ENCODE results near the gene TFB2M.
"Not testable (repeated sequence)": the region's sequence is repeated elsewhere in the genome, so short reads cannot be mapped to it uniquely, and the experiment has no call there.

Gene TFB2M

GRCh38 chr1:246565751-246566127, 322 bp downstream of the TFB2M start:
- H3K9me3 ChIP-seq (ENCODE audit: insufficient read depth, low read length) = no peaks in the 10 kb centered on the region
- no peak for TF ChIP-seq EZH2phosphoT487 (conservative IDR thresholded peaks at IDR 0.05; ENCODE audit: low read length)
- TF ChIP-seq CTCF (IDR thresholded peaks at IDR 0.05; ENCODE audit: insufficient read depth, low read length, poor library complexity, severe bottlenecking) = no peak
- peaks cover 11% of the 10 kb centered on the region for H3F3A ChIP-seq (ENCODE audit: insufficient read depth)
- peak overlapping the region; percentile 91 for H2AFZ ChIP-seq (ENCODE audit: low read depth, low read length, severe bottlenecking)
- H3K4me2 ChIP-seq (ENCODE audit: low read depth, low read length, poor library complexity, severe bottlenecking) = peak overlapping the region; percentile 71
- H3K9ac ChIP-seq (ENCODE audit: low read length) = peak overlapping the region; percentile 82
- peaks cover 71% of the 10 kb centered on the region for H3K79me2 ChIP-seq (ENCODE audit: insufficient read depth, low read length)
- no peaks in the 10 kb centered on the region for H3K9me2 ChIP-seq (replicated peaks; ENCODE audit: insufficient read depth, low read length)
- H3K36me3 ChIP-seq (ENCODE audit: low read length) = no peaks in the 10 kb centered on the region
- no peaks in the 10 kb centered on the region for H3K27me3 ChIP-seq (ENCODE audit: low read length)
- no peaks in the 10 kb centered on the region for H4K20me1 ChIP-seq (ENCODE audit: low read depth, low read length)
- peak overlapping the region; percentile 99 for H3K4me3 ChIP-seq (ENCODE audit: insufficient read depth, low read length, poor library complexity, severe bottlenecking)
- H3K27ac ChIP-seq (ENCODE audit: low read depth, low read length) = no peak overlapping the region

GRCh38 chr1:246564839-246565750, 966 bp downstream of the TFB2M start:
- Histone ChIP-seq H3K79me2 (ENCODE audit: insufficient read depth, low read length) (peaks cover 64% of the 10 kb centered on the region), H3K27ac (ENCODE audit: low read depth, low read length) (no peak overlapping the region), H3K9me3 (ENCODE audit: insufficient read depth, low read length) (no peaks in the 10 kb centered on the region), H3K27me3 (ENCODE audit: low read length) (no peaks in the 10 kb centered on the region), H3K4me3 (ENCODE audit: insufficient read depth, low read length, poor library complexity, severe bottlenecking) (peak overlapping the region; percentile 99), H4K20me1 (ENCODE audit: low read depth, low read length) (no peaks in the 10 kb centered on the region), H3F3A (ENCODE audit: insufficient read depth) (peaks cover 6% of the 10 kb centered on the region), H3K9me2 (replicated peaks; ENCODE audit: insufficient read depth, low read length) (no peaks in the 10 kb centered on the region), H2AFZ (ENCODE audit: low read depth, low read length, severe bottlenecking) (peak overlapping the region; percentile 91), H3K36me3 (ENCODE audit: low read length) (no peaks in the 10 kb centered on the region), H3K4me2 (ENCODE audit: low read depth, low read length, poor library complexity, severe bottlenecking) (peak overlapping the region; percentile 71), H3K9ac (ENCODE audit: low read length) (peak overlapping the region; percentile 82)
- no peak for TF ChIP-seq EZH2phosphoT487 (conservative IDR thresholded peaks at IDR 0.05; ENCODE audit: low read length)
- TF ChIP-seq CTCF (IDR thresholded peaks at IDR 0.05; ENCODE audit: insufficient read depth, low read length, poor library complexity, severe bottlenecking) = no peak

GRCh38 chr1:246560833-246561232, 5.2 kb downstream of the TFB2M start:
- H3K27me3 ChIP-seq (ENCODE audit: low read length); H4K20me1 ChIP-seq (ENCODE audit: low read depth, low read length); H3F3A ChIP-seq (ENCODE audit: insufficient read depth); H3K9ac ChIP-seq (ENCODE audit: low read length); H3K27ac ChIP-seq (ENCODE audit: low read depth, low read length); H3K9me3 ChIP-seq (ENCODE audit: insufficient read depth, low read length); H3K9me2 ChIP-seq (replicated peaks; ENCODE audit: insufficient read depth, low read length); H3K4me2 ChIP-seq (ENCODE audit: low read depth, low read length, poor library complexity, severe bottlenecking); H2AFZ ChIP-seq (ENCODE audit: low read depth, low read length, severe bottlenecking); H3K36me3 ChIP-seq (ENCODE audit: low read length); H3K4me3 ChIP-seq (ENCODE audit: insufficient read depth, low read length, poor library complexity, severe bottlenecking): not testable (repeated sequence)
- H3K79me2 ChIP-seq (ENCODE audit: insufficient read depth, low read length) = peaks cover 37% of the 10 kb centered on the region

GRCh38 chr1:246559310-246559709, 6.8 kb downstream of the TFB2M start:
- Histone ChIP-seq H3K9ac (ENCODE audit: low read length) (no peak overlapping the region), H3K27ac (ENCODE audit: low read depth, low read length) (no peak overlapping the region), H2AFZ (ENCODE audit: low read depth, low read length, severe bottlenecking) (no peak overlapping the region), H3K79me2 (ENCODE audit: insufficient read depth, low read length) (peaks cover 22% of the 10 kb centered on the region), H4K20me1 (ENCODE audit: low read depth, low read length) (no peaks in the 10 kb centered on the region), H3K4me3 (ENCODE audit: insufficient read depth, low read length, poor library complexity, severe bottlenecking) (no peak overlapping the region), H3F3A (ENCODE audit: insufficient read depth) (no peaks in the 10 kb centered on the region), H3K9me3 (ENCODE audit: insufficient read depth, low read length) (no peaks in the 10 kb centered on the region), H3K27me3 (ENCODE audit: low read length) (no peaks in the 10 kb centered on the region), H3K9me2 (replicated peaks; ENCODE audit: insufficient read depth, low read length) (no peaks in the 10 kb centered on the region), H3K36me3 (ENCODE audit: low read length) (peaks cover 5% of the 10 kb centered on the region; the same call in 1 of the 2 replicates), H3K4me2 (ENCODE audit: low read depth, low read length, poor library complexity, severe bottlenecking) (no peak overlapping the region)
- TF ChIP-seq EZH2phosphoT487 (conservative IDR thresholded peaks at IDR 0.05; ENCODE audit: low read length) = no peak
- TF ChIP-seq CTCF (IDR thresholded peaks at IDR 0.05; ENCODE audit: insufficient read depth, low read length, poor library complexity, severe bottlenecking) = no peak

Measured in SU-DHL-6 (cell line).